Esophagus squamous epithelium (tissue), 4 donors: ENCODE measurements around the gene TACSTD2.
A peak's percentile ranks its signal among the peaks of the same experiment; 100 is the strongest.

Experiments
- CTCF ChIP-seq, 6 experiments: fragments of 450-650 bp in 4 of 6; fragments of 200-600 bp in 2 of 6; sonication (generic) in 2 of 6; IDR thresholded peaks; one replicate each; pipeline ENCODE4 v1.5.1; 2016 to 2019; ENCODE audit warnings: antibody characterized with exemption in 6 of 6, mild to moderate bottlenecking in 4 of 6, moderate library complexity in 4 of 6
- POLR2A ChIP-seq, 4 donors: fragments of 450-650 bp; IDR thresholded peaks; one replicate each; pipeline ENCODE4 v1.6.1; 2017; ENCODE audit warnings: antibody characterized with exemption in 4 of 4, mild to moderate bottlenecking in 4 of 4, moderate library complexity in 3 of 4

DNA sequence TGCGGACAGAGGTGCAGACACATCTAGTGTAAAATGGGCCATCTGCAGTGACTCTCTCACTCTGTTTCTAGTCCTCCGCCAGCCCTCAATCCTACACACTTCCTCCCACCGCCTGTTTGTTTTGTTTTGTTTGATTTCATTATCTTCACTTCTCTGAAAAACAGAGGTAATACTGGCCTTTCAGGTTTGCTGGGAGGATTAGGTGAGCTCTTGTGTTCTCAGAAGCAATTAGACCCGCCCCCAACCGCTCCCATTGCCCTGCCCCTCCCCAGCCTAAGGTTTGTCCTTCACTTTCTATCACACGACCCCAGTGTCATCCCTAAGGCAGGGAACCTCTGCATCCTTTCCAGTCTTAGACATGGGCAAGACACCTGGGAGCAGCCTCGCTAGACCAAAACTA lies 43.2 kb upstream of the TACSTD2 start:
- peak in 1 of 4 donors; percentile 27 for TF ChIP-seq POLR2A (IDR thresholded peaks at IDR 0.05)
- TF ChIP-seq CTCF (IDR thresholded peaks at IDR 0.05), result no peak
